HCT116 (cell line): Measurements from ENCODE around the gene SMTN. TPM values are rescaled to one million over a fixed set of nuclear protein-coding genes. Genes with fewer than 3 reads are reported as not detected.

Experiments
- ATAC-seq: fragments of 200-7000 bp; cut with Tn5 transposase; 2 replicates; pipeline ENCODE4 v1.9.1; 2020; ENCODE audit warnings: mild to moderate bottlenecking, moderate library complexity
- BruUV-seq: library from RNA; stranded (reverse); fragments of 400-500 nt; replicated peaks from 2 replicates; lab custom pipeline; 2021; lab: Mats Ljungman, UMichigan
- CTCF ChIA-PET: fragments of 300-600 bp; sonication (Branson Sonifier 250); formaldehyde crosslinking; loops from one replicate; lab custom pipeline; 2021; ENCODE audit warnings: antibody characterized with exemption; lab: Charles Lee
- POLR2A ChIA-PET: fragments of 300-600, 350-600 bp; sonication (Branson Sonifier 250); formaldehyde crosslinking; loops from one replicate; lab custom pipeline; 2021; ENCODE audit warnings: antibody characterized with exemption; lab: Charles Lee
- RAD21 ChIA-PET, 2 experiments: fragments of 300-600 bp; sonication (Branson Sonifier 250); formaldehyde crosslinking; loops; one replicate each; lab custom pipeline; 2023; ENCODE audit warnings: low total read pairs in 2 of 2; ENCODE audit not compliant: uncharacterized antibody in 2 of 2, unreplicated experiment in 2 of 2, low non-redundant PET in 1 of 2; lab: Charles Lee
- DNase-seq: peaks from one replicate; pipeline ENCODE4 v3.0.0-alpha.2; 2010; ENCODE audit warnings: low read depth, low spot score
- H2AFZ ChIP-seq: fragments of 200-600 bp; shearing (Covaris generic), sonication (generic); 2 replicates; pipeline ENCODE4 v1.6.1; 2017; ENCODE audit warnings: low read depth, mixed run types, mixed read lengths, antibody characterized with exemption, low read length; ENCODE audit not compliant: poor library complexity, severe bottlenecking
- H3K27ac ChIP-seq: 2 replicates; pipeline ENCODE4 v1.5.1; 2012; ENCODE audit warnings: low read depth, low read length
- H3K27me3 ChIP-seq: fragments of 200-600 bp; sonication (generic); 2 replicates; pipeline ENCODE4 v1.6.1; 2016; ENCODE audit warnings: mixed run types, low read length, mixed read lengths; ENCODE audit not compliant: insufficient read depth
- H3K36me3 ChIP-seq, 2 experiments: fragments of 200-500 bp in 1 of 2; fragments of 200-600 bp in 1 of 2; sonication (Bioruptor generic) in 1 of 2; sonication (generic) in 1 of 2; 2 replicates each; pipeline versions ENCODE4 v1.5.1 to v1.6.1; 2014 to 2016; ENCODE audit warnings: low read length in 2 of 2, inconsistent platforms in 1 of 2, mixed read lengths in 1 of 2, mixed run types in 1 of 2; ENCODE audit not compliant: insufficient read depth in 2 of 2, control insufficient read depth in 1 of 2
- H3K4me1 ChIP-seq, 2 experiments: fragments of 200-600 bp in 1 of 2; sonication (generic) in 1 of 2; 2 replicates each; pipeline versions ENCODE4 v1.5.1 to v1.6.1; 2012 to 2017; ENCODE audit warnings: low read length in 2 of 2, inconsistent platforms in 1 of 2, mild to moderate bottlenecking in 1 of 2, mixed read lengths in 1 of 2, mixed run types in 1 of 2, moderate library complexity in 1 of 2; ENCODE audit not compliant: insufficient read depth in 2 of 2, control insufficient read depth in 1 of 2
- H3K4me2 ChIP-seq: fragments of 200-600 bp; sonication (generic); 2 replicates; pipeline ENCODE4 v1.6.1; 2017; ENCODE audit warnings: mixed run types, low read length, mixed read lengths
- H3K4me3 ChIP-seq, 2 experiments: fragments of 200-600 bp in 1 of 2; sonication (generic) in 1 of 2; replicated peaks in 1 of 2; 2 replicates each; pipeline ENCODE4 v1.5.1; 2011 to 2016; ENCODE audit warnings: low read length in 2 of 2, control low read depth in 1 of 2, low read depth in 1 of 2, mild to moderate bottlenecking in 1 of 2, mixed read lengths in 1 of 2, mixed run types in 1 of 2
- H3K79me2 ChIP-seq: fragments of 200-600 bp; sonication (generic); 2 replicates; pipeline ENCODE4 v1.6.1; 2017; ENCODE audit warnings: mild to moderate bottlenecking, mixed run types, low read length, moderate library complexity, mixed read lengths; ENCODE audit not compliant: insufficient read depth
- H3K9ac ChIP-seq: fragments of 200-600 bp; sonication (generic); 2 replicates; pipeline ENCODE4 v1.6.1; 2016; ENCODE audit warnings: low read length, mixed read lengths
- H3K9me2 ChIP-seq: fragments of 200-600 bp; sonication (generic), shearing (Covaris generic); 2 replicates; pipeline ENCODE4 v1.6.1; 2017; ENCODE audit warnings: mixed run types, mild to moderate bottlenecking, moderate library complexity; ENCODE audit not compliant: insufficient read depth
- H3K9me3 ChIP-seq, 2 experiments: fragments of 200-500 bp in 1 of 2; fragments of 200-600 bp in 1 of 2; sonication (Bioruptor generic) in 1 of 2; sonication (generic) in 1 of 2; 2 replicates each; pipeline ENCODE4 v1.6.1; 2014 to 2017; ENCODE audit warnings: low read length in 2 of 2, mixed read lengths in 2 of 2, inconsistent platforms in 1 of 2, low read depth in 1 of 2, mild to moderate bottlenecking in 1 of 2, mixed run types in 1 of 2, moderate library complexity in 1 of 2; ENCODE audit not compliant: control insufficient read depth in 1 of 2, insufficient read depth in 1 of 2
- H4K20me1 ChIP-seq: fragments of 200-600 bp; sonication (generic), shearing (Covaris generic); 2 replicates; pipeline ENCODE4 v1.6.1; 2017; ENCODE audit warnings: mixed run types, mild to moderate bottlenecking, moderate library complexity; ENCODE audit not compliant: insufficient read depth
- CBX3 ChIP-seq: IDR thresholded peaks from 2 replicates; pipeline ENCODE4 v1.6.1; 2012; ENCODE audit warnings: low read depth
- CEBPB ChIP-seq: IDR thresholded peaks from 2 replicates; pipeline ENCODE4 v1.6.1; 2012; ENCODE audit warnings: low read depth
- ELF1 ChIP-seq: IDR thresholded peaks from 2 replicates; pipeline ENCODE4 v1.6.1; 2012; ENCODE audit warnings: low read depth, borderline replicate concordance
- EZH2phosphoT487 ChIP-seq: fragments of 200-600 bp; IDR thresholded peaks from 2 replicates; pipeline ENCODE4 v1.6.1; 2018; ENCODE audit warnings: antibody characterized with exemption, borderline replicate concordance
- FOSL1 ChIP-seq: IDR thresholded peaks from 2 replicates; pipeline ENCODE4 v1.6.1; 2012; ENCODE audit warnings: low read depth
- JUND ChIP-seq: IDR thresholded peaks from 2 replicates; pipeline ENCODE4 v1.6.1; 2012
- POLR2A ChIP-seq: IDR thresholded peaks from 2 replicates; pipeline ENCODE4 v1.7.0; 2011; ENCODE audit warnings: borderline replicate concordance; ENCODE audit not compliant: insufficient read depth, insufficient read length; ENCODE audit errors: extremely low read depth
- POLR2AphosphoS5 ChIP-seq: IDR thresholded peaks from 2 replicates; pipeline ENCODE4 v1.6.1; 2011; ENCODE audit warnings: mild to moderate bottlenecking, low read depth, low read length, moderate library complexity
- RAD21 ChIP-seq: IDR thresholded peaks from 2 replicates; pipeline ENCODE4 v1.6.1; 2012; ENCODE audit warnings: low read depth, mild to moderate bottlenecking
- SIN3A ChIP-seq: IDR thresholded peaks from 2 replicates; pipeline ENCODE4 v1.6.1; 2012; ENCODE audit warnings: low read depth
- SP1 ChIP-seq: IDR thresholded peaks from 2 replicates; pipeline ENCODE4 v1.6.1; 2012; ENCODE audit warnings: low read depth
- SRF ChIP-seq: IDR thresholded peaks from 2 replicates; pipeline ENCODE4 v1.6.1; 2012; ENCODE audit warnings: low read depth
- YY1 ChIP-seq: IDR thresholded peaks from 2 replicates; pipeline ENCODE4 v1.6.1; 2011; ENCODE audit warnings: low read length, low read depth, moderate library complexity, mild to moderate bottlenecking; ENCODE audit not compliant: insufficient replicate concordance; ENCODE audit errors: extremely low read depth
- ZFX ChIP-seq: fragments of 450-650 bp; IDR thresholded peaks from 2 replicates; pipeline ENCODE4 v1.6.1; 2017
- intact Hi-C: fragments of 100-400 bp; cut with micrococcal nuclease; formaldehyde crosslinking; loops from 2 replicates; pipeline ENCODE4 v1.10.0; 2022
- total RNA-seq: library from RNA; stranded (reverse); gene quantifications from one replicate; pipeline ENCODE4 v1.2.1, GENCODE V29; 2021; ENCODE audit not compliant: unreplicated experiment
- TF ChIP-seq, protein P1 (sequence below): IDR thresholded peaks from 2 replicates; pipeline ENCODE4 v1.6.1; 2012; ENCODE audit warnings: low read depth
- TF ChIP-seq, protein P2 (sequence below): IDR thresholded peaks from 2 replicates; pipeline ENCODE4 v1.6.1; 2012
- TF ChIP-seq, protein P3 (sequence below), 3 experiments: fragments of 200-600 bp in 1 of 3; sonication (generic) in 1 of 3; IDR thresholded peaks in 2 of 3; conservative IDR thresholded peaks in 1 of 3; 2 replicates each; pipeline ENCODE4 v1.5.1; 2012 to 2017; ENCODE audit warnings: low read depth in 2 of 3, low read length in 2 of 3, antibody characterized with exemption in 1 of 3, borderline replicate concordance in 1 of 3, control low read depth in 1 of 3, mild to moderate bottlenecking in 1 of 3, mixed read lengths in 1 of 3, mixed run types in 1 of 3, moderate library complexity in 1 of 3; ENCODE audit not compliant: insufficient read depth in 1 of 3
- TF ChIP-seq, protein P4 (sequence below): IDR thresholded peaks from 2 replicates; pipeline ENCODE4 v1.6.1; 2011; ENCODE audit warnings: mild to moderate bottlenecking, low read length, moderate library complexity; ENCODE audit not compliant: insufficient replicate concordance; ENCODE audit errors: extremely low read depth

SMTN gene
- total RNA-seq, 1 experiment from 2014 or later, result 148 TPM

DNA sequence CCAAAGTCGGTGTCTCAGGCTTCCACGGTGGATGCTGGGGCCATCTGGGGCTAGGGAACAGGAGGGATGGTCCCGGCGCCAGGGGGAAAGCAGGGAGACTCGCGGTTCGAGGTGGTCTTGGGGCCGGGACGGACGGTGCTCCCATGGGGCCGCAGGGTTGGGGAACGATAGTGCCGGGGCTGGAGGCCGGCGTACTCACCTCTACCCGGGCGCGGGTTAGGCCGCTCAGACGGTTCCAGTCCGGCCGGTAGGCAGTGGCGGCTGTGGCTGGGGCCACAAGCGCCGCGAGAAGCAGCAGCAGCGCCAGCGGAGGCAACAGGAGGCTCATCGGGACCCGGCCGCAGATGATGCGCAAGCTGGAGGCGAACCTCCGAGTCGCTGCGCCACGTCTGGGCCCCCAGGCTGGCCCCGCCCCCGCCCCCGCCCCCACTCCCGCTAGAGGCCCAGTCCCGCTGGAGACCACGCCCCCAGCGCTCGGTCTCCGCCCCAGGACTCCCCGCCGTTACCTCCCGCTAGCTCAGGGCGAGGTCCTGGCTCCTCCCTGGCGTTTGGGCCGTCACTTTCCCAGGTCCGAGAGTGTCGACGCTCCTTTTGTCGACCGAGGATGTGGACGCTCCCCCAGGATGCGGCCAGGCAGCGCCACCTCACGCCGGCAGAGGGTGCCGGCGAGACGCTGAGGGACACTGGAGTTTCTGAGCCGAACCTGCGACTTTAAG is 26.2 kb downstream of the SMTN start, which contains the start of gene SELENOM:
SELENOM (minus strand) TSS at position 391 of the 716 bp plus-strand sequence; CDS start at position 328, 63 bp downstream.
- Histone ChIP-seq H3K27ac (peak within 1 kb of the TSS; percentile 75), H3K4me2 (peak within 1 kb of the TSS; percentile 99), H3K36me3 (0 out of 4 replicates have a peak, but pooled peaks cover 0 to 3% of the 10 kb centered on the region in 2 experiments), H3K9me2 (no peaks in the 10 kb centered on the region), H4K20me1 (no peaks in the 10 kb centered on the region), H3K9me3 (no peaks in the 10 kb centered on the region), H2AFZ (peak within 1 kb of the TSS; percentile 87), H3K79me2 (no peaks in the 10 kb centered on the region; the same call in 1 of the 2 replicates), H3K4me3 (peak within 1 kb of the TSS; percentile 90 to 97), H3K27me3 (no peaks in the 10 kb centered on the region), H3K9ac (peak within 1 kb of the TSS; percentile 95), H3K4me1 (peaks cover 14 to 25% of the 10 kb centered on the region in 2 experiments; a peak in 3 of 4 replicates)
- intact Hi-C loops, result loop anchor here (1.0 kb wide), 3 partner anchors 42 to 165 kb away; no protein-coding TSS in a partner anchor
- RAD21 ChIA-PET, result interaction anchor here (0.7 to 1.7 kb wide), 10 partner anchors 24 to 342 kb away, joined by 3 to 8 read pairs (median 3); no protein-coding TSS in a partner anchor
- BruUV-seq, result no TSS peak
- TF ChIP-seq, protein P1, sequence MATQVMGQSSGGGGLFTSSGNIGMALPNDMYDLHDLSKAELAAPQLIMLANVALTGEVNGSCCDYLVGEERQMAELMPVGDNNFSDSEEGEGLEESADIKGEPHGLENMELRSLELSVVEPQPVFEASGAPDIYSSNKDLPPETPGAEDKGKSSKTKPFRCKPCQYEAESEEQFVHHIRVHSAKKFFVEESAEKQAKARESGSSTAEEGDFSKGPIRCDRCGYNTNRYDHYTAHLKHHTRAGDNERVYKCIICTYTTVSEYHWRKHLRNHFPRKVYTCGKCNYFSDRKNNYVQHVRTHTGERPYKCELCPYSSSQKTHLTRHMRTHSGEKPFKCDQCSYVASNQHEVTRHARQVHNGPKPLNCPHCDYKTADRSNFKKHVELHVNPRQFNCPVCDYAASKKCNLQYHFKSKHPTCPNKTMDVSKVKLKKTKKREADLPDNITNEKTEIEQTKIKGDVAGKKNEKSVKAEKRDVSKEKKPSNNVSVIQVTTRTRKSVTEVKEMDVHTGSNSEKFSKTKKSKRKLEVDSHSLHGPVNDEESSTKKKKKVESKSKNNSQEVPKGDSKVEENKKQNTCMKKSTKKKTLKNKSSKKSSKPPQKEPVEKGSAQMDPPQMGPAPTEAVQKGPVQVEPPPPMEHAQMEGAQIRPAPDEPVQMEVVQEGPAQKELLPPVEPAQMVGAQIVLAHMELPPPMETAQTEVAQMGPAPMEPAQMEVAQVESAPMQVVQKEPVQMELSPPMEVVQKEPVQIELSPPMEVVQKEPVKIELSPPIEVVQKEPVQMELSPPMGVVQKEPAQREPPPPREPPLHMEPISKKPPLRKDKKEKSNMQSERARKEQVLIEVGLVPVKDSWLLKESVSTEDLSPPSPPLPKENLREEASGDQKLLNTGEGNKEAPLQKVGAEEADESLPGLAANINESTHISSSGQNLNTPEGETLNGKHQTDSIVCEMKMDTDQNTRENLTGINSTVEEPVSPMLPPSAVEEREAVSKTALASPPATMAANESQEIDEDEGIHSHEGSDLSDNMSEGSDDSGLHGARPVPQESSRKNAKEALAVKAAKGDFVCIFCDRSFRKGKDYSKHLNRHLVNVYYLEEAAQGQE, result no peak
- TF ChIP-seq POLR2AphosphoS5 (peak; percentile 82), FOSL1 (no peak), EZH2phosphoT487 (no peak), RAD21 (peak; percentile 97), SIN3A (no peak), ZFX (peak; percentile 82), CBX3 (peak; percentile 58; the same call in 1 of the 2 replicates), CEBPB (no peak), SRF (no peak), POLR2A (no peak), YY1 (no peak), JUND (no peak), SP1 (peak; percentile 54), ELF1 (no peak)
- TF ChIP-seq, protein P2, sequence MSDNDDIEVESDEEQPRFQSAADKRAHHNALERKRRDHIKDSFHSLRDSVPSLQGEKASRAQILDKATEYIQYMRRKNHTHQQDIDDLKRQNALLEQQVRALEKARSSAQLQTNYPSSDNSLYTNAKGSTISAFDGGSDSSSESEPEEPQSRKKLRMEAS, result peak; percentile 62
- TF ChIP-seq, protein P3, sequence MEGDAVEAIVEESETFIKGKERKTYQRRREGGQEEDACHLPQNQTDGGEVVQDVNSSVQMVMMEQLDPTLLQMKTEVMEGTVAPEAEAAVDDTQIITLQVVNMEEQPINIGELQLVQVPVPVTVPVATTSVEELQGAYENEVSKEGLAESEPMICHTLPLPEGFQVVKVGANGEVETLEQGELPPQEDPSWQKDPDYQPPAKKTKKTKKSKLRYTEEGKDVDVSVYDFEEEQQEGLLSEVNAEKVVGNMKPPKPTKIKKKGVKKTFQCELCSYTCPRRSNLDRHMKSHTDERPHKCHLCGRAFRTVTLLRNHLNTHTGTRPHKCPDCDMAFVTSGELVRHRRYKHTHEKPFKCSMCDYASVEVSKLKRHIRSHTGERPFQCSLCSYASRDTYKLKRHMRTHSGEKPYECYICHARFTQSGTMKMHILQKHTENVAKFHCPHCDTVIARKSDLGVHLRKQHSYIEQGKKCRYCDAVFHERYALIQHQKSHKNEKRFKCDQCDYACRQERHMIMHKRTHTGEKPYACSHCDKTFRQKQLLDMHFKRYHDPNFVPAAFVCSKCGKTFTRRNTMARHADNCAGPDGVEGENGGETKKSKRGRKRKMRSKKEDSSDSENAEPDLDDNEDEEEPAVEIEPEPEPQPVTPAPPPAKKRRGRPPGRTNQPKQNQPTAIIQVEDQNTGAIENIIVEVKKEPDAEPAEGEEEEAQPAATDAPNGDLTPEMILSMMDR (IDR thresholded peaks at IDR 0.05 in 2 of 3, conservative IDR thresholded peaks at IDR 0.05 in 1 of 3; ENCODE audit: borderline replicate concordance in 1 of 3, insufficient read depth in 1 of 3, low read depth in 2 of 3, low read length in 2 of 3), result peak; percentile 94 to 98 (median 97); a peak in 5 of 6 replicates
- TF ChIP-seq, protein P4, sequence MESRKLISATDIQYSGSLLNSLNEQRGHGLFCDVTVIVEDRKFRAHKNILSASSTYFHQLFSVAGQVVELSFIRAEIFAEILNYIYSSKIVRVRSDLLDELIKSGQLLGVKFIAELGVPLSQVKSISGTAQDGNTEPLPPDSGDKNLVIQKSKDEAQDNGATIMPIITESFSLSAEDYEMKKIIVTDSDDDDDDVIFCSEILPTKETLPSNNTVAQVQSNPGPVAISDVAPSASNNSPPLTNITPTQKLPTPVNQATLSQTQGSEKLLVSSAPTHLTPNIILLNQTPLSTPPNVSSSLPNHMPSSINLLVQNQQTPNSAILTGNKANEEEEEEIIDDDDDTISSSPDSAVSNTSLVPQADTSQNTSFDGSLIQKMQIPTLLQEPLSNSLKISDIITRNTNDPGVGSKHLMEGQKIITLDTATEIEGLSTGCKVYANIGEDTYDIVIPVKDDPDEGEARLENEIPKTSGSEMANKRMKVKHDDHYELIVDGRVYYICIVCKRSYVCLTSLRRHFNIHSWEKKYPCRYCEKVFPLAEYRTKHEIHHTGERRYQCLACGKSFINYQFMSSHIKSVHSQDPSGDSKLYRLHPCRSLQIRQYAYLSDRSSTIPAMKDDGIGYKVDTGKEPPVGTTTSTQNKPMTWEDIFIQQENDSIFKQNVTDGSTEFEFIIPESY, result peak; percentile 55
- peak; percentile 98 for ATAC-seq
- peak; percentile 96 for DNase-seq
- POLR2A ChIA-PET, result interaction anchor here (0.9 to 1.9 kb wide), 13 partner anchors 8 to 139 kb away, joined by 3 to 8 read pairs (median 4); partner anchors contain the start of genes INPP5J, MORC2 and SMTN
- CTCF ChIA-PET, result interaction anchor here (0.6 to 3.5 kb wide), 39 partner anchors 8 to 473 kb away, joined by 3 to 57 read pairs (median 5); partner anchors contain the start of genes INPP5J, MORC2, RNF185 and SMTN
